GM18909 (cell line): Measurements from ENCODE around the gene CAPG.
A peak's percentile ranks its signal among the peaks of the same experiment; 100 is the strongest.
"Not testable (repeated sequence)": the region's sequence is repeated elsewhere in the genome, so short reads cannot be mapped to it uniquely, and the experiment has no call there.

Experiments
- ATAC-seq: cut with Tn5 transposase; IDR thresholded peaks from one replicate; pipeline ENCODE4 v1.9.1; 2021; ENCODE audit warnings: mild to moderate bottlenecking; ENCODE audit not compliant: unreplicated experiment, poor library complexity

Gene CAPG

GRCh38 chr2:85369500-85369899, 40.7 kb downstream of the CAPG start:
- no peak for ATAC-seq

- ATAC-seq: no peak
Observed at GRCh38 chr2:85368921-85369320, 41.2 kb downstream of the CAPG start.

GRCh38 chr2:85367180-85367579, 43.0 kb downstream of the CAPG start:
- no peak for ATAC-seq

GRCh38 chr2:85362653-85363387, 47.3 kb downstream of the CAPG start:
- ATAC-seq: not testable (repeated sequence)

GRCh38 chr2:85357736-85358135, 52.4 kb downstream of the CAPG start:
- no peak for ATAC-seq

GRCh38 chr2:85356186-85356585, 54.0 kb downstream of the CAPG start:
- no peak for ATAC-seq

- ATAC-seq: no peak
Observed at GRCh38 chr2:85355521-85355920, 54.6 kb downstream of the CAPG start.

- peak; percentile 10 for ATAC-seq
Observed at GRCh38 chr2:85355073-85355410, 55.1 kb downstream of the CAPG start.

- ATAC-seq: peak; percentile 97
Observed at GRCh38 chr2:85354286-85355072, 55.7 kb downstream of the CAPG start, which contains the start of the genes ELMOD3 and RETSAT. TSS of gene ELMOD3 (plus strand) at chr2:85354769. CDS start at chr2:85357199, 2,430 bp downstream. TSS of gene RETSAT (minus strand) at chr2:85354528. CDS start at chr2:85354507, 21 bp downstream.

- ATAC-seq: peak; percentile 4
Observed at GRCh38 chr2:85353876-85354285, 56.3 kb downstream of the CAPG start.

- ATAC-seq: no peak
Observed at GRCh38 chr2:85347599-85347998, 62.6 kb downstream of the CAPG start.
